IMR-90 (cell line): Measurements from ENCODE around the gene CHST3. TPM values are rescaled to one million over a fixed set of nuclear protein-coding genes. Genes with fewer than 3 reads are reported as not detected.

Source experiments
- ATAC-seq: fragments of 200-7000 bp; cut with Tn5 transposase; 2 replicates; pipeline ENCODE4 v1.9.1; 2020; ENCODE audit warnings: low read depth, mild to moderate bottlenecking, moderate library complexity
- BruUV-seq: library from RNA; stranded (reverse); fragments of 400-500 nt; replicated peaks from 2 replicates; lab custom pipeline; 2021; lab: Mats Ljungman, UMichigan
- CTCF ChIA-PET: fragments of 300-600 bp; formaldehyde crosslinking; extraction: SDS; loops from one replicate; lab custom pipeline; 2021; ENCODE audit warnings: antibody characterized with exemption; lab: Yijun Ruan, JAX
- POLR2A ChIA-PET: fragments of 300-600 bp; sonication (Branson Sonifier 250); formaldehyde crosslinking; loops from one replicate; lab custom pipeline; 2022; ENCODE audit warnings: antibody characterized with exemption; ENCODE audit not compliant: unreplicated experiment; lab: Charles Lee
- DNase-seq: peaks from one replicate; pipeline ENCODE4 v3.0.0; 2013
- H2AFZ ChIP-seq: replicated peaks from 2 replicates; pipeline ENCODE3; 2013; ENCODE audit warnings: low read length, mild to moderate bottlenecking; ENCODE audit not compliant: poor library complexity
- H2AK5ac ChIP-seq: 2 replicates; pipeline ENCODE4 v1.6.1; 2013; ENCODE audit warnings: low read depth, low read length, inconsistent platforms
- H2AK9ac ChIP-seq: replicated peaks from 2 replicates; pipeline ENCODE3; 2013; ENCODE audit warnings: mild to moderate bottlenecking, low read depth, low read length, moderate library complexity; ENCODE audit not compliant: poor library complexity
- H2BK120ac ChIP-seq: 2 replicates; pipeline ENCODE4 v1.6.1; 2013; ENCODE audit warnings: low read depth, low read length, inconsistent platforms
- H2BK15ac ChIP-seq: 3 replicates; pipeline ENCODE4 v1.6.1; 2013; ENCODE audit warnings: low read depth, low read length, inconsistent platforms
- H2BK20ac ChIP-seq: 2 replicates; pipeline ENCODE4 v1.6.1; 2013; ENCODE audit warnings: low read depth, mild to moderate bottlenecking, inconsistent platforms, low read length, moderate library complexity
- H2BK5ac ChIP-seq: 2 replicates; pipeline ENCODE4 v1.6.1; 2013; ENCODE audit warnings: mild to moderate bottlenecking, low read depth, low read length, inconsistent platforms; ENCODE audit not compliant: poor library complexity, severe bottlenecking
- H3K14ac ChIP-seq: replicated peaks from 2 replicates; pipeline ENCODE4 v1.6.1; 2013; ENCODE audit warnings: low read depth, low read length, inconsistent platforms
- H3K18ac ChIP-seq: 2 replicates; pipeline ENCODE4 v1.6.1; 2013; ENCODE audit warnings: low read depth, low read length, control low read depth
- H3K23ac ChIP-seq: 2 replicates; pipeline ENCODE4 v1.6.1; 2013; ENCODE audit warnings: low read depth, low read length, inconsistent platforms
- H3K27ac ChIP-seq: 2 replicates; pipeline ENCODE4 v1.5.1; 2013; ENCODE audit warnings: mild to moderate bottlenecking, control low read depth, low read length; ENCODE audit not compliant: insufficient read depth
- H3K27me3 ChIP-seq: 2 replicates; pipeline ENCODE4 v1.6.1; 2013; ENCODE audit warnings: low read length; ENCODE audit not compliant: control insufficient read depth, insufficient read depth
- H3K36me3 ChIP-seq: 2 replicates; pipeline ENCODE4 v1.6.1; 2013; ENCODE audit warnings: low read length, mixed read lengths; ENCODE audit not compliant: control insufficient read depth, insufficient read depth
- H3K4ac ChIP-seq: 2 replicates; pipeline ENCODE4 v1.6.1; 2013; ENCODE audit warnings: low read depth, low read length, inconsistent platforms
- H3K4me1 ChIP-seq: 2 replicates; pipeline ENCODE4 v1.6.1; 2013; ENCODE audit warnings: low read length, mixed read lengths; ENCODE audit not compliant: control insufficient read depth, insufficient read depth
- H3K4me2 ChIP-seq: 2 replicates; pipeline ENCODE4 v1.6.1; 2013; ENCODE audit warnings: low read depth, mild to moderate bottlenecking, control low read depth, low read length, moderate library complexity
- H3K4me3 ChIP-seq: 2 replicates; pipeline ENCODE4 v1.5.1; 2013; ENCODE audit warnings: low read depth, mild to moderate bottlenecking, control low read depth, low read length, moderate library complexity; ENCODE audit not compliant: insufficient read depth
- H3K56ac ChIP-seq: 2 replicates; pipeline ENCODE4 v1.6.1; 2013; ENCODE audit warnings: low read length, inconsistent platforms; ENCODE audit not compliant: insufficient read depth; ENCODE audit errors: extremely low read depth
- H3K79me1 ChIP-seq, 2 experiments: 2 replicates each; pipeline ENCODE4 v1.6.1; 2013; ENCODE audit warnings: low read length in 2 of 2, inconsistent platforms in 1 of 2, low read depth in 1 of 2
- H3K9ac ChIP-seq: 2 replicates; pipeline ENCODE4 v1.6.1; 2013; ENCODE audit warnings: low read depth, low read length, control low read depth
- H3K9me1 ChIP-seq: 2 replicates; pipeline ENCODE4 v1.6.1; 2013; ENCODE audit warnings: low read length, inconsistent platforms; ENCODE audit not compliant: insufficient read depth
- H3K9me3 ChIP-seq: 2 replicates; pipeline ENCODE4 v1.6.1; 2013; ENCODE audit warnings: low read length; ENCODE audit not compliant: control insufficient read depth, insufficient read depth
- H4K20me1 ChIP-seq: 2 replicates; pipeline ENCODE4 v1.6.1; 2013; ENCODE audit warnings: low read length, inconsistent platforms; ENCODE audit not compliant: insufficient read depth
- H4K5ac ChIP-seq: 2 replicates; pipeline ENCODE4 v1.6.1; 2013; ENCODE audit warnings: mild to moderate bottlenecking, low read depth, low read length, control low read depth
- H4K8ac ChIP-seq, 2 experiments: 2 replicates each; pipeline ENCODE4 v1.6.1; 2013; ENCODE audit warnings: low read depth in 2 of 2, low read length in 2 of 2, control low read depth in 1 of 2, inconsistent platforms in 1 of 2
- H4K91ac ChIP-seq: 2 replicates; pipeline ENCODE4 v1.6.1; 2013; ENCODE audit warnings: low read depth, low read length, inconsistent platforms; ENCODE audit not compliant: insufficient read depth
- BHLHE40 ChIP-seq: fragments of 150-350 bp; IDR thresholded peaks from 2 replicates; pipeline ENCODE4 v1.6.1; 2016; ENCODE audit warnings: mild to moderate bottlenecking, low read depth, low read length
- CHD1 ChIP-seq: IDR thresholded peaks from 2 replicates; pipeline ENCODE4 v1.6.1; 2012; ENCODE audit warnings: low read depth, low read length, improper control_type of control experiment
- MAFK ChIP-seq: IDR thresholded peaks from 2 replicates; pipeline ENCODE4 v1.6.1; 2012; ENCODE audit warnings: low read depth, low read length, improper control_type of control experiment
- MXI1 ChIP-seq: IDR thresholded peaks from 2 replicates; pipeline ENCODE4 v1.6.1; 2012; ENCODE audit warnings: low read depth, mild to moderate bottlenecking, low read length, moderate library complexity, borderline replicate concordance
- NFE2L2 ChIP-seq: fragments of 150-350 bp; IDR thresholded peaks from 2 replicates; pipeline ENCODE4 v1.6.1; 2016; ENCODE audit warnings: low read depth, mild to moderate bottlenecking, low read length
- SMC3 ChIP-seq: fragments of 150-350 bp; IDR thresholded peaks from 2 replicates; pipeline ENCODE4 v1.6.1; 2016; ENCODE audit warnings: low read depth, mild to moderate bottlenecking, antibody characterized with exemption, low read length, moderate library complexity
- USF2 ChIP-seq: fragments of 150-350 bp; IDR thresholded peaks from 2 replicates; pipeline ENCODE4 v1.6.1; 2017; ENCODE audit warnings: mild to moderate bottlenecking, antibody characterized with exemption, low read length, low read depth
- WGBS, 2 experiments: methylation state at CpG; one replicate each; pipeline versions ENCODE4 v1.1.5 to v1.1.7; 2013; ENCODE audit warnings: missing lambda C conversion rate in 2 of 2; ENCODE audit not compliant: insufficient read length in 1 of 2; ENCODE audit errors: extremely low coverage in 2 of 2; 5-methylcytosine and 5-hydroxymethylcytosine counted together
- dilution Hi-C: fragments of 300-500 bp; cut with HindIII; formaldehyde crosslinking; loops from one replicate; pipeline ENCODE4 v1.14.3; 2018; ENCODE audit warnings: low sequenced_read_pairs; ENCODE audit not compliant: unreplicated experiment
- in situ Hi-C: fragments of 300-500 bp; cut with MboI; formaldehyde crosslinking; loops from 3 replicates; pipeline ENCODE4 v1.14.3; 2019; ENCODE audit warnings: low sequenced_read_pairs, inconsistent platforms, mixed read lengths
- intact Hi-C: fragments of 100-400 bp; cut with micrococcal nuclease; formaldehyde crosslinking; loops from 2 replicates; pipeline ENCODE4 v1.10.0; 2022
- polyA plus RNA-seq, 3 experiments: library from polyadenylated mRNA; depleted of rRNA; stranded (reverse); fragments of >200 nt; gene quantifications; 2 replicates each; pipeline ENCODE4 v1.2.3, GENCODE V29; 2012; ENCODE audit warnings: low replicate concordance in 1 of 3
- total RNA-seq: library from RNA; depleted of rRNA; stranded (reverse); fragments of >200 nt; gene quantifications from 2 replicates; pipeline ENCODE4 v1.2.3, GENCODE V29; 2012
- TF ChIP-seq, protein P1 (sequence below): fragments of 150-350 bp; IDR thresholded peaks from 2 replicates; pipeline ENCODE4 v1.6.1; 2016; ENCODE audit warnings: low read depth, mild to moderate bottlenecking, low read length, moderate library complexity, borderline replicate concordance
- TF ChIP-seq, protein P2 (sequence below): conservative IDR thresholded peaks from 2 replicates; pipeline ENCODE4 v1.5.1; 2012; ENCODE audit warnings: mild to moderate bottlenecking, low read depth, low read length, improper control_type of control experiment

The CHST3 gene
- total and polyA plus RNA-seq, 2 of the 4 experiments (the other 2 are of a cell fraction) = 8.6 to 9.0 TPM

DNA sequence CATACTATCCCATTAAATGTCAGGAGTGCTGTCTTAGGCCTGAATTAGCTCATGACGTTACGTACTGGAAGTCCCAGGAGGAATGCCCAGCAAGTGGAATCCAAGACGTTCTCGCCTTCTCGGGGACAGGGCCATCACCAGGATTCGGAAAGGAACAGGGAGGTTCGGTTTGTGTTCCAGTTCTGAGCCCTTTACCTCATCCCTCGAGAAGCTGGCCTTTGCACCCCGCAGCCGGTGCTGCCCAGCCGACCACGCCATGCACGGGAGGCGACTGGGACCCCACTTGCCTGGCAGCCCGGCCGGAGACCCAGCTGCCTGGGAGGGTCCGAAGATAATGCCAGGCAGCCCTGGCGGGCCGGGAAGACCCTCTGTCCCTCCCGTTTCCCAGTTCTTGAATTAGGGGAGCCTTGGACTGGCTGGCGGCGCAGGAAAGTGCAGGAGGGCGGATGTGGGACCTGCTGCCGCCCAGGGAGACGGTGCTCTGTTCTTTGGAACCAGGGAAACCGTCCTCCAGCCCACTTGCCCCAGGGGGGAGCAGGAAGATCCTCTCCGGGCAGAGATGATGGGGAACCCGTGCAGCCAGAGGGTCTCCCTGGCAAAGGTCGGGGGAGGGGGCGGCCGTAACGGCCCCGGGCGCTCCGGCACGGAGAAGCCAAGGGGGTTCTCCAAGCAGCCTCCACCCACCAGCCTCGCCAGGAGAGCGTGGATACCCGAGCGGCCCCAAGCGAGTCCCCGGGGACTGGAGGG, 671 bp upstream of the CHST3 start (continued):
- no peak for TF ChIP-seq MXI1

DNA sequence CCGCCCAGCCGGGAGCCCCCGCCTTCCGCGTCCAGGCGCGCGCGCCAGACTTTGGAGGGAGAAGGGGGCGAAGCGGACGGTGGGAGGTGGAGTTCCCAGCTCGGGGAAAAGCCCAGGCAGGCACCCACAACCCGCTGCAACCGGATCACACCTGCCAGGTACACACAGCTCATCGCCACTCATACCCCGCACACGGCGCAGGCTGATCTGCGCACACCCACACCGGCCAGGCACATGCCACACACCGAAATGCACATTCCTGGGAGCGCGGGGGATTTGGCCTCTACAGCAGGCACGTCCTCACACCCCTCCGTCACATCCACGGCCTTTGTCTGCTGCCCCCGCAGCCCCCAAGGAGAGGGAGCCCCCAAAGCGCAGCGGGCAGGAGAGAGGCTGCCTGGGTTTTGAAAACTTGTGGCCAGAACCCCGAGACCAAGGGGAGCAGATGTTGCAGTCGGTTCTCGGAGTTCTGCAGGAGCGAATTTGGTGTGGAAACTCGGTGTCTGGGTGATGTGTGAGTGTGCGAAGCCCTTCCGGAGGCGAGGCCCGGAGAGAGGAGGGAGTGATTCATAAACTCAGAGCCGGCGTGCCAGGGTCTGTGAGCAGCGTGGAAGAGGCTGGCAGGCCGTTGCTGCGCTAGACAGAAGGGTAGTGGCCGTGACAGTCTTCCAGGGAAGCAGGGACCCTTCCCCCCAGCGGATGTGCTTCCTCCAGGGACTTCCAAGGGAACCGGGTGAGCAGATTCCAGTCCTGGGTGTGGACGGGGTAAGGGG, 734 bp downstream of the CHST3 start:
- Histone ChIP-seq H3K9me3 (no peaks in the 10 kb centered on the region; the same call in 1 of the 2 replicates), H4K5ac (peak overlapping the region; percentile 39), H3K79me1 (peaks cover 17 to 50% of the 10 kb centered on the region in 2 experiments), H2AFZ (peak overlapping the region; percentile 89), H3K9ac (peak overlapping the region; percentile 94), H2AK9ac (peak overlapping the region; percentile 96), H3K36me3 (no peaks in the 10 kb centered on the region), H2BK120ac (peak overlapping the region; percentile 60), H3K4me2 (peak overlapping the region; percentile 96), H2BK15ac (peak overlapping the region; percentile 65), H3K18ac (peak overlapping the region; percentile 58), H3K4me3 (peak overlapping the region; percentile 77), H2AK5ac (peak overlapping the region; percentile 97), H3K56ac (peak overlapping the region; percentile 80), H3K27me3 (no peaks in the 10 kb centered on the region), H3K27ac (peak overlapping the region; percentile 74), H4K20me1 (peaks cover 34% of the 10 kb centered on the region), H4K91ac (peak overlapping the region; percentile 81), H2BK20ac (peak overlapping the region; percentile 64), H3K14ac (peak overlapping the region; percentile 92), H2BK5ac (peak overlapping the region; percentile 65), H3K23ac (peak overlapping the region; percentile 92), H3K9me1 (peaks cover 20% of the 10 kb centered on the region), H4K8ac (peak overlapping the region; percentile 76 to 90; a peak in 3 of 4 replicates), H3K4me1 (peaks cover 13% of the 10 kb centered on the region), H3K4ac (peak overlapping the region; percentile 94)
- in situ Hi-C loops = loop anchor here (10.0 kb wide), 1 partner anchor 360 kb away; no protein-coding TSS in a partner anchor
- peak; percentile 68 for ATAC-seq
- ChIA-PET POLR2A (interaction anchor here (0.7 to 1.0 kb wide), 2 partner anchors 10 to 22 kb away, joined by 4 to 7 read pairs; no protein-coding TSS in a partner anchor), CTCF (no interaction called here)
- intact Hi-C loops = loop anchor here (2.0 kb wide), 1 partner anchor 84 kb away; no protein-coding TSS in a partner anchor
- dilution Hi-C loops = no loop called here
- peak; percentile 76 for DNase-seq
- WGBS, 2 experiments = 0% methylated on average over 3 of the region's 48 CpGs; no CpG with 5 or more reads in 1 of the 2 experiments
- BruUV-seq = no TSS peak
- TF ChIP-seq MAFK (no peak), BHLHE40 (0 out of 2 replicates have a peak, but pooled peaks have one; percentile 5), SMC3 (no peak), USF2 (no peak), NFE2L2 (no peak), CHD1 (no peak)
- TF ChIP-seq, protein P1, sequence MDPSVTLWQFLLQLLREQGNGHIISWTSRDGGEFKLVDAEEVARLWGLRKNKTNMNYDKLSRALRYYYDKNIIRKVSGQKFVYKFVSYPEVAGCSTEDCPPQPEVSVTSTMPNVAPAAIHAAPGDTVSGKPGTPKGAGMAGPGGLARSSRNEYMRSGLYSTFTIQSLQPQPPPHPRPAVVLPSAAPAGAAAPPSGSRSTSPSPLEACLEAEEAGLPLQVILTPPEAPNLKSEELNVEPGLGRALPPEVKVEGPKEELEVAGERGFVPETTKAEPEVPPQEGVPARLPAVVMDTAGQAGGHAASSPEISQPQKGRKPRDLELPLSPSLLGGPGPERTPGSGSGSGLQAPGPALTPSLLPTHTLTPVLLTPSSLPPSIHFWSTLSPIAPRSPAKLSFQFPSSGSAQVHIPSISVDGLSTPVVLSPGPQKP = no peak
- TF ChIP-seq, protein P2, sequence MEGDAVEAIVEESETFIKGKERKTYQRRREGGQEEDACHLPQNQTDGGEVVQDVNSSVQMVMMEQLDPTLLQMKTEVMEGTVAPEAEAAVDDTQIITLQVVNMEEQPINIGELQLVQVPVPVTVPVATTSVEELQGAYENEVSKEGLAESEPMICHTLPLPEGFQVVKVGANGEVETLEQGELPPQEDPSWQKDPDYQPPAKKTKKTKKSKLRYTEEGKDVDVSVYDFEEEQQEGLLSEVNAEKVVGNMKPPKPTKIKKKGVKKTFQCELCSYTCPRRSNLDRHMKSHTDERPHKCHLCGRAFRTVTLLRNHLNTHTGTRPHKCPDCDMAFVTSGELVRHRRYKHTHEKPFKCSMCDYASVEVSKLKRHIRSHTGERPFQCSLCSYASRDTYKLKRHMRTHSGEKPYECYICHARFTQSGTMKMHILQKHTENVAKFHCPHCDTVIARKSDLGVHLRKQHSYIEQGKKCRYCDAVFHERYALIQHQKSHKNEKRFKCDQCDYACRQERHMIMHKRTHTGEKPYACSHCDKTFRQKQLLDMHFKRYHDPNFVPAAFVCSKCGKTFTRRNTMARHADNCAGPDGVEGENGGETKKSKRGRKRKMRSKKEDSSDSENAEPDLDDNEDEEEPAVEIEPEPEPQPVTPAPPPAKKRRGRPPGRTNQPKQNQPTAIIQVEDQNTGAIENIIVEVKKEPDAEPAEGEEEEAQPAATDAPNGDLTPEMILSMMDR = no peak
